IgD-negative memory B cell (primary cell): ENCODE results near the gene ROS1. TPM values are rescaled to one million over a fixed set of nuclear protein-coding genes. Genes with fewer than 3 reads are reported as not detected.
"Not testable (repeated sequence)": the region's sequence is repeated elsewhere in the genome, so short reads cannot be mapped to it uniquely, and the experiment has no call there.

Source experiments
- H3K27ac Mint-ChIP-seq, 3 donors: one replicate each; pipeline ENCODE4 v1.8.0; 2020 to 2022; ENCODE audit warnings: mild to moderate bottlenecking in 3 of 3, mixed read lengths in 3 of 3, moderate library complexity in 1 of 3
- H3K27me3 Mint-ChIP-seq: one replicate; pipeline ENCODE4 v1.8.0; 2021; ENCODE audit warnings: mixed read lengths
- H3K36me3 Mint-ChIP-seq: one replicate; pipeline ENCODE4 v1.8.0; 2020; ENCODE audit warnings: mild to moderate bottlenecking, mixed read lengths
- H3K4me1 Mint-ChIP-seq, 3 donors: one replicate each; pipeline ENCODE4 v1.8.0; 2020 to 2022; ENCODE audit warnings: mixed read lengths in 3 of 3, mild to moderate bottlenecking in 1 of 3
- H3K4me3 Mint-ChIP-seq, 4 donors: one replicate each; pipeline ENCODE4 v1.8.0; 2020 to 2022; ENCODE audit warnings: mild to moderate bottlenecking in 4 of 4, mixed read lengths in 4 of 4, moderate library complexity in 3 of 4
- H3K9me3 Mint-ChIP-seq, 3 donors: one replicate each; pipeline ENCODE4 v1.8.0; 2020 to 2021; ENCODE audit warnings: mixed read lengths in 3 of 3, mild to moderate bottlenecking in 1 of 3
- polyA plus RNA-seq: library from polyadenylated mRNA; unstranded; fragments of 300-500 nt; fragmentation: Illumina TruSeq; gene quantifications from one replicate; pipeline ENCODE4 v1.2.3, GENCODE V29; 2021

ROS1 gene
- polyA plus RNA-seq, 1 donor from 2014 or later = not detected

GRCh38 chr6:117449549-117450439, 24.1 kb upstream of the ROS1 start:
- no peaks in the 10 kb centered on the region for H3K9me3 Mint-ChIP-seq
- peaks cover 21% of the 10 kb centered on the region for H3K27me3 Mint-ChIP-seq
- H3K36me3 Mint-ChIP-seq = peaks cover 1% of the 10 kb centered on the region
- H3K4me3 Mint-ChIP-seq = no peak overlapping the region
- H3K27ac Mint-ChIP-seq = no peak overlapping the region
- peaks cover 0 to 2% (median 0%) of the 10 kb centered on the region in 3 donors for H3K4me1 Mint-ChIP-seq

DNA sequence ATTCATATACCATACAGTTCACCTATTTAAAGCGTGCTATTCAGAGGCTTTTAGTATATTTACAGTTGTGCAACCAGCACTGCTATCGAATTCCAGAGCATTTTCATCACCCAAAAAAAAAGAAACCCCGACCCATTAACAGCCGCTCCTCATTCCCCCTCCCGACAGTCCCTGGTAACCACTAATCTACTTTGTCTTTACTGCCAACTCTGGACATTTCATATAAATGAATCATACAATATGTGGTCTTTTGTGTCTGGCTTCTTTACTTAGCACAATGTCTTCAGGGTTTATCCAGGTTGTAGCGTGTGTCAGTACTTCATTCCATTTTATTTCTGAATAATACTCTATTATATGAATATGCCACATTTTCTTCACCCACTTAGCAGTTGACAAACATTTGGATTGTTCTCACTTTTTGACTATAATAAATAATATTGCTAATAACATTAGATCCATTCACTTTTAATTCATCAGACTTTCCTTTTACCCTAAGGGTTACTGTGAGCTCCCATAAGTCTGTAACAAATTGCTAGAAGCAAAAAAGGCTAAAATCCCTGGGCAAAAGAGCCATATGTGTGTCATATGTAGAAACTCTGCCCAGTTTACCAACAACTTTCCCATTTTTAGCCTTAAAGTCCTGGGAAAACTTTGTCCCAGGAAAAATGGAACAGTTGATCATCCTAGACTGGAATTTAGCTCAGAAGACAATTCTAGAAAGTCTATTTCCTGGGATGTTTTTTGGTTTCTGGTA, 23.2 kb upstream of the ROS1 start:
- Mint-ChIP-seq H3K27me3 (peaks cover 18% of the 10 kb centered on the region), H3K36me3 (peaks cover 1% of the 10 kb centered on the region), H3K4me3 (no peak overlapping the region), H3K9me3 (no peaks in the 10 kb centered on the region), H3K27ac (peak overlapping the region in 1 of 3 donors; percentile 14), H3K4me1 (peaks cover 0 to 2% (median 0%) of the 10 kb centered on the region in 3 donors)

GRCh38 chr6:117448011-117448410, 22.3 kb upstream of the ROS1 start:
- Mint-ChIP-seq H3K27ac (no peak overlapping the region), H3K27me3 (peaks cover 14% of the 10 kb centered on the region), H3K4me1 (peaks cover 0 to 2% (median 0%) of the 10 kb centered on the region in 3 donors), H3K4me3 (no peak overlapping the region), H3K36me3 (peaks cover 1% of the 10 kb centered on the region), H3K9me3 (no peaks in the 10 kb centered on the region)

DNA sequence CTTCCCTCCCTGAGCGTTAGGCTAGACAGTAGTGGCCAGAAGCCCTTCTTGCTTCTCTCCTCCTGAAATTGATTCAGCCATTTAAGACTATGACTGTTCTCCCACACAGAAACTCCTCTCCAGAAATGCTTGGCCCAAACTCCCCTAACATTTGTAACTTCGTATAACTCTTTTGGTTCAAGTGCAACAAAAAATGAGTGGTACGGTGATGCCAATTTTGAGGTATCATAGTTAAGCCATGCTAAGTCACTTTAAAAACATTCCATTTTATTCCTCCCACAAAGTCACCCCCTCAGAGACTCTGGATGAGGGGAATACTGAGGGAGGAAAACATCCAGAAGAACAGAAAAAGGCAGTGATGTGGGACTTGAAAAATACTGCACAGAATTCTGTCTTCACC, 21.1 kb upstream of the ROS1 start:
- H3K27me3 Mint-ChIP-seq = peaks cover 14% of the 10 kb centered on the region
- H3K27ac Mint-ChIP-seq = no peak overlapping the region
- no peak overlapping the region for H3K4me3 Mint-ChIP-seq
- peaks cover 1% of the 10 kb centered on the region for H3K36me3 Mint-ChIP-seq
- peaks cover 0 to 2% (median 0%) of the 10 kb centered on the region in 3 donors for H3K4me1 Mint-ChIP-seq
- peaks cover 0 to 3% (median 0%) of the 10 kb centered on the region in 3 donors for H3K9me3 Mint-ChIP-seq

GRCh38 chr6:117444600-117444999, 18.9 kb upstream of the ROS1 start:
- H3K36me3 Mint-ChIP-seq = peaks cover 3% of the 10 kb centered on the region
- H3K4me1 Mint-ChIP-seq = no peaks in the 10 kb centered on the region
- H3K9me3 Mint-ChIP-seq = peaks cover 0 to 3% (median 0%) of the 10 kb centered on the region in 3 donors
- H3K27ac Mint-ChIP-seq = peak overlapping the region in 1 of 3 donors; percentile 7
- no peak overlapping the region for H3K4me3 Mint-ChIP-seq
- H3K27me3 Mint-ChIP-seq = peaks cover 14% of the 10 kb centered on the region

DNA sequence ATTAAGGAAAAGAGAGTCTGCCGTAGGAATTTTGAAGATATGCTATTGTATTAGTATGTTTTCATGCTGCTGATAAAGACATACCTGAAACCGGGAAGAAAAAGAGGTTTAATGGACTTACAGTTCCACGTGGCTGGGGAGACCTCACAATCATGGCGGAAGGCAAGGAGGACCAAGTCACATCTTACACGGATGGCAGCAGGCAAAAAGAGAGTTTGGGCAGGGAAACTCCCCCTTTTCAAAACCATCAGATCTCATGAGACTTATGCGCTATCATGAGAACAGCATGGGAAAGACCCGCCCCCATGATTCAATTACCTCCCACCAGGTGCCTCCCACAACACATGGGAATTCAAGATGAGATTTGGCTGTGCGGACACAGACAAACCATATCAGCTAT, 16.6 kb upstream of the ROS1 start:
- not testable (repeated sequence) for H3K9me3 Mint-ChIP-seq

GRCh38 chr6:117441824-117442264, 16.1 kb upstream of the ROS1 start:
- H3K4me1 Mint-ChIP-seq = no peaks in the 10 kb centered on the region
- H3K27me3 Mint-ChIP-seq = peaks cover 9% of the 10 kb centered on the region
- H3K9me3 Mint-ChIP-seq = peaks cover 0 to 3% (median 0%) of the 10 kb centered on the region in 3 donors
- H3K27ac Mint-ChIP-seq = no peak overlapping the region
- no peak overlapping the region for H3K4me3 Mint-ChIP-seq
- H3K36me3 Mint-ChIP-seq = peaks cover 3% of the 10 kb centered on the region

More for the DNA sequence above, 16.6 kb upstream of the ROS1 start:
- not testable (repeated sequence) for H3K4me1 Mint-ChIP-seq, H3K36me3 Mint-ChIP-seq, H3K4me3 Mint-ChIP-seq, H3K27ac Mint-ChIP-seq
- peaks cover 11% of the 10 kb centered on the region for H3K27me3 Mint-ChIP-seq

DNA sequence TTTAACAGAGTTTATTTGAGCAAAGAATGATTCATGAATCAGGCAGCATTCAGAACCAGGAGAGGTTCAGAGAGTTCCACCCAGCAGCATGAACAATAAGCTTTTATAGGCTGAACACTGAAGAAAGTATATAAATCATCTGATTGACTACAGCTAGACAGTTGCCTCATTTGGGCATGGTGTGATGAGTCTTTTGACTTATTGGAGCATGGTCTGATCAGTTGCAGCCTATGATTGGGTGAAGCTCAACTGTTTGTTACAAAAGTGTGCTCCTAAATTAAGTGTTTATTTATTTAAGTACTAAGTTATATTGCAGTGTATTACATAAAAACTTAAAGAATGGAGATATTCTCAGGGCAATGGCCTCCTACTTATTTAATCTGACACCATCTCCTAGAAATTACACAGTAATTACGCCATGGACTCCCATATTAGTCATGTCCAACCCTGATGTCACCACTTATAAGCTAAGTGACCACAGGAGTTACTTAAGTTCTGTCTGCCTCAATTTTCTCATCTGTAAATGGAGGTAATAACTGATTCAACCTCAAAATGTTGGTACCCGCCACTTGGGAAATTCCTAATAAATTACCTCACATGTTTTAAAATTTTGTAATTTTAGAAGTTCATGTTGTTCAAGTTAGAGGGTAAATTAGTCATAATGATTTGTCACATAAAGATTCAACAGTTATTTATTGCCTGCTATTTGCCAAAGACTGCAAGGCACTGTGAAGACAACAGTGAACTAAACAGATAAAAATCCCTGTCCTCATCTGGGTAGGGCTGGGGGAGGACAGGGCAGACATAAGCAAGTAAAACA, 15.2 kb upstream of the ROS1 start:
- H3K9me3 Mint-ChIP-seq = peaks cover 0 to 3% (median 0%) of the 10 kb centered on the region in 3 donors
- peaks cover 9% of the 10 kb centered on the region for H3K27me3 Mint-ChIP-seq
- H3K4me1 Mint-ChIP-seq = no peaks in the 10 kb centered on the region
- no peak overlapping the region for H3K4me3 Mint-ChIP-seq
- H3K27ac Mint-ChIP-seq = no peak overlapping the region
- H3K36me3 Mint-ChIP-seq = peaks cover 3% of the 10 kb centered on the region

GRCh38 chr6:117432273-117432672, 6.5 kb upstream of the ROS1 start:
- H3K27ac Mint-ChIP-seq = no peak overlapping the region
- H3K4me1 Mint-ChIP-seq = no peaks in the 10 kb centered on the region
- no peaks in the 10 kb centered on the region for H3K9me3 Mint-ChIP-seq
- peaks cover 10% of the 10 kb centered on the region for H3K27me3 Mint-ChIP-seq
- no peaks in the 10 kb centered on the region for H3K36me3 Mint-ChIP-seq
- H3K4me3 Mint-ChIP-seq = no peak overlapping the region

DNA sequence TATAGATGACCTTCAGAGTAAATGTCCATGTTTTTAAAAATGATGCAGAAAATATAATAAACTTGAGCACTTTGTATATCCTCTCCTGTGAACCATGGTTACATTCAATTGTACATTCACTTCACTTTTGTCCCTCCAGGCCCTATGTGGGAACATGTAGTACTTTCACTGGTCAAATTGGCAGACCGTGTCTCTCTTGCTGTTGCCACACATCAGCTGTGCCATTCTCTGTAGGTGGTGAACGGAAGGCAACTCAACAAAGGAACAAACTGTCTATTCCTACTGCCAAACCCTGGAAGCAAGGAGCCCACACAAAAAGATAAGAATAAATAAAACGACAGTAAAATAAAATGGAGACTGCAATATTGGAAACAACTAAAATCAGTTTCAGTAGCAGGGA, 2.0 kb downstream of the ROS1 start:
- H3K4me1 Mint-ChIP-seq = no peaks in the 10 kb centered on the region
- no peak overlapping the region for H3K27ac Mint-ChIP-seq
- H3K9me3 Mint-ChIP-seq = no peaks in the 10 kb centered on the region
- no peak overlapping the region for H3K4me3 Mint-ChIP-seq
- H3K27me3 Mint-ChIP-seq = peaks cover 3% of the 10 kb centered on the region
- no peaks in the 10 kb centered on the region for H3K36me3 Mint-ChIP-seq

DNA sequence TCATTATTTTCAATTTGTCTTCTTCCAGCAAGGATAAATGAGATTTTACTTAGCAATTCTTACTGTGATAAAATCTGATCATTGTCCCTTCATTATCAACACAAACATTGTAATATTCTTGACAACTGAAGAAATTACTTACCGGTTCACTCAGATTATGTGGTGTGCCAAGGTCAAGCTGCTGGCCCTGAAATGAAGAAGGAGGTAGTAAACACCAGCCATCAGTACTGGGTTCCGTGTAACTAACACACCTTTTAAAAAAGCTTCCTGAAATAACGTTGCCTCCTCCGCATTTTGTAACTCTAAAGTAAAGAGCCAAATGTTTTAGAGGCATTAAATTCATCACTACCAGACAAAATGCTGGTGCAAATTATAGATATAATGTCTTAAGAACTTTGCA, 7.4 kb downstream of the ROS1 start:
- no peak overlapping the region for H3K4me3 Mint-ChIP-seq
- no peaks in the 10 kb centered on the region for H3K4me1 Mint-ChIP-seq
- no peaks in the 10 kb centered on the region for H3K9me3 Mint-ChIP-seq
- peaks cover 2% of the 10 kb centered on the region for H3K27me3 Mint-ChIP-seq
- no peaks in the 10 kb centered on the region for H3K36me3 Mint-ChIP-seq
- H3K27ac Mint-ChIP-seq = no peak overlapping the region

DNA sequence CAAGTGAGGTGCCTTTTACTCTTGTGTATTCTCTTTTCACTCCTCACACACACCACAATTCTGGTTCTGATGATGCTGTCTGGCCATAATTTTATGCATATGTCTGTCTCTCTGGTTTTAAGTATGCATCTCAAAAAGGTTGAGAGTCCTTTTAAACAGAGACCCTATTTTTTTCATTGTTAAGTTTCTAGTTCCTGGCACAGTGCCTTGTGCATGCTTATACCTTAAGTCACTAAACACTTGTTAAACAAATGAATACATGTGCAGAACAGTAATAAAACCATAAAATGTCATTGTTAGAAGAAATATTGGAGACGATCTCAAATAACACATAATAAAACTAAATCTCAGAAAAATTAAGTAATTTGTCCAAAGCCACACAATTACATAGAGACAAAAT, 7.9 kb downstream of the ROS1 start:
- no peaks in the 10 kb centered on the region for H3K4me1 Mint-ChIP-seq

DNA sequence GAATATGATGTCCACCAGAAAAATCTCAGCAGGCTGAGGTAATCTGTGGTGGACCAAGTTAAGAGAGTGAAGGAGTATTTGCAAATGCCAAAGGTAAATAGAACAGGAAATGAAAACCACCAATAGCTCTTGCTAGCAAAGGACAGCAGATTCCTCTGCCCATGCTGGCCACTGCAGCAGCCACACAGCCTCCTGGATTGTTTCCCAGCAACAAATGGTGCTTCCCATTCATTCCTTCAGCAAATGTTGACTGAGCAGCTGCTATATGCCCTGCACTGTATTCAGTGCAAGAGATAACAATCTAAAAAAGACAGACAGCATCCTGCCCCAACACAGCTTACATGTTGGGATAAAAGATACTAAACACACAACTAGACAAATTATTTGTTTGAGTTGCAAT, 11.0 kb downstream of the ROS1 start:
- no peaks in the 10 kb centered on the region for H3K9me3 Mint-ChIP-seq
- no peaks in the 10 kb centered on the region for H3K4me1 Mint-ChIP-seq
- no peaks in the 10 kb centered on the region for H3K36me3 Mint-ChIP-seq
- peaks cover 4% of the 10 kb centered on the region for H3K27me3 Mint-ChIP-seq
- H3K27ac Mint-ChIP-seq = no peak overlapping the region
- H3K4me3 Mint-ChIP-seq = no peak overlapping the region

More for the DNA sequence above, 7.9 kb downstream of the ROS1 start:
- Mint-ChIP-seq H3K36me3 (no peaks in the 10 kb centered on the region), H3K27ac (no peak overlapping the region), H3K4me3 (no peak overlapping the region), H3K9me3 (no peaks in the 10 kb centered on the region), H3K27me3 (peaks cover 2% of the 10 kb centered on the region)

DNA sequence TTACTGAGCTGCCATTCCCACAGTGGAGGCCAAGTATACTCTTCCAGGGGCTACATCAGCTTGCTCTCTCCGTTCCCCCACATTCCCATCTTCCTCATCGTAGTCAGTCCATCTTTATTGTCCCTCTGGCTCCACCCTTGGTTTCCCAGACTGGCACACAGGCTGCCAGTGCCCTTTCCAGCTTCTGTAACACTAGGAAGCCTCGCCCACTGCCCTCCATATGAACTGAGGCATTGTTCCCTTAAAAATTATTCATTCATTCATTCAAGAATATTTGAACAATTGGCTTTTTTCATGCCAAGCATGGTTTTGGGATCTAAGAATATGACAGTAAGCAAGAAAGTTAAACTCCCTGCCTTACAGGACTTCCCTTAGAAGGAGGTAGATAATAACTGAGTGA, 14.3 kb downstream of the ROS1 start:
- Mint-ChIP-seq H3K4me1 (no peaks in the 10 kb centered on the region), H3K27ac (peak overlapping the region in 1 of 3 donors; percentile 16), H3K4me3 (no peak overlapping the region), H3K9me3 (peaks cover 0 to 1% (median 0%) of the 10 kb centered on the region in 3 donors), H3K36me3 (no peaks in the 10 kb centered on the region), H3K27me3 (peaks cover 4% of the 10 kb centered on the region)

DNA sequence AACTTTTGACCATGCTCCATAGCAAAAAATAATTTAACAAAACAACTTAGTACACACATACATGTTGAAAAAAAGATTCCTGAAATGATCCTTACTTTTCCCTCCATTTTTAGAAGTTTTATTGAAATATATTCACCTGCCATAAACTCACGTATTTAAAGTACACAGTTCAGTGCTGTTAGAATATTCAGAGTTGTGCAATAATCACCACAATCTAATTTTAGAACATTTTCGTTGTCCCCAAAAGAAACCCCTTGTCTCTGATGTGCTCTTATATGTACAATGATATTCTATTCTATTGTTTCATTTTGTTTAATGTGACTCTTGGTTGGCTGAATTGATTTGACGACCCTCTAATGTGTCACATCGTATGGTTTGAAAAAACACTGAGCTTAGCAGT, 15.9 kb downstream of the ROS1 start:
- Mint-ChIP-seq H3K27me3 (peaks cover 4% of the 10 kb centered on the region), H3K36me3 (no peaks in the 10 kb centered on the region)

More for the DNA sequence above, 15.9 kb downstream of the ROS1 start:
- Mint-ChIP-seq H3K4me1 (no peaks in the 10 kb centered on the region), H3K9me3 (peaks cover 0 to 1% (median 0%) of the 10 kb centered on the region in 3 donors), H3K27ac (no peak overlapping the region), H3K4me3 (no peak overlapping the region)
